ENCODE results near the gene TEX47.

TEX47 gene
- long read RNA-seq: 0 reads

DNA sequence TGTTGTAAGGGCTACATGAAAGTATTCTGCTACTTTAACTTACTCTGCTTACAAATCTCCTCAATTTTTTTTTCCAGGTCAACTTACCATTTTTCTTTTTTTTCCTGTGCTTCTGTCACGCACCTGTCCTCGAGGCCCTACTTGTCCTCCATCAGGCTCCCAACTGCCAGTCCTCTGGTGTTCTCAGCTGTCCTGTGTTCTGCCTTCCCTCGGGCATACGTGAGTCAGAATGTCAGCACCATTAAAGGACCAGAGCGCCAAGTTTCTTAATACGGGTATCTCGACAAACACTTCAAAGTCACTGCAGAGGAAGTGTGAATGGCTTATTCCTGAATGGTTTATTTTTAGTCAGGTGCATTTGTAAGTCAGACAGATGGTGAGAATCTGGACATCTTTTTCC, at the start of gene TEX47:
TSS of gene TEX47 (minus strand) at position 185 of the 400 bp plus-strand sequence. CDS start 795 bp downstream, outside the sequence.
- Histone ChIP-seq H3K4me3 (replicated peaks; ENCODE audit: insufficient read depth, low read length) (no peak within 1 kb of the TSS), H3K27me3 (ENCODE audit: insufficient read depth, poor library complexity, severe bottlenecking) (no peaks in the 10 kb centered on the region), H3K27ac (replicated peaks) (no peak within 1 kb of the TSS)
- no peak for TF ChIP-seq POLR2AphosphoS5 (IDR thresholded peaks at IDR 0.05; ENCODE audit: low read depth)
- TF ChIP-seq, protein P1, sequence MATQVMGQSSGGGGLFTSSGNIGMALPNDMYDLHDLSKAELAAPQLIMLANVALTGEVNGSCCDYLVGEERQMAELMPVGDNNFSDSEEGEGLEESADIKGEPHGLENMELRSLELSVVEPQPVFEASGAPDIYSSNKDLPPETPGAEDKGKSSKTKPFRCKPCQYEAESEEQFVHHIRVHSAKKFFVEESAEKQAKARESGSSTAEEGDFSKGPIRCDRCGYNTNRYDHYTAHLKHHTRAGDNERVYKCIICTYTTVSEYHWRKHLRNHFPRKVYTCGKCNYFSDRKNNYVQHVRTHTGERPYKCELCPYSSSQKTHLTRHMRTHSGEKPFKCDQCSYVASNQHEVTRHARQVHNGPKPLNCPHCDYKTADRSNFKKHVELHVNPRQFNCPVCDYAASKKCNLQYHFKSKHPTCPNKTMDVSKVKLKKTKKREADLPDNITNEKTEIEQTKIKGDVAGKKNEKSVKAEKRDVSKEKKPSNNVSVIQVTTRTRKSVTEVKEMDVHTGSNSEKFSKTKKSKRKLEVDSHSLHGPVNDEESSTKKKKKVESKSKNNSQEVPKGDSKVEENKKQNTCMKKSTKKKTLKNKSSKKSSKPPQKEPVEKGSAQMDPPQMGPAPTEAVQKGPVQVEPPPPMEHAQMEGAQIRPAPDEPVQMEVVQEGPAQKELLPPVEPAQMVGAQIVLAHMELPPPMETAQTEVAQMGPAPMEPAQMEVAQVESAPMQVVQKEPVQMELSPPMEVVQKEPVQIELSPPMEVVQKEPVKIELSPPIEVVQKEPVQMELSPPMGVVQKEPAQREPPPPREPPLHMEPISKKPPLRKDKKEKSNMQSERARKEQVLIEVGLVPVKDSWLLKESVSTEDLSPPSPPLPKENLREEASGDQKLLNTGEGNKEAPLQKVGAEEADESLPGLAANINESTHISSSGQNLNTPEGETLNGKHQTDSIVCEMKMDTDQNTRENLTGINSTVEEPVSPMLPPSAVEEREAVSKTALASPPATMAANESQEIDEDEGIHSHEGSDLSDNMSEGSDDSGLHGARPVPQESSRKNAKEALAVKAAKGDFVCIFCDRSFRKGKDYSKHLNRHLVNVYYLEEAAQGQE (IDR thresholded peaks at IDR 0.05; ENCODE audit: insufficient replicate concordance, low read depth): no peak
- TF ChIP-seq, protein P2, sequence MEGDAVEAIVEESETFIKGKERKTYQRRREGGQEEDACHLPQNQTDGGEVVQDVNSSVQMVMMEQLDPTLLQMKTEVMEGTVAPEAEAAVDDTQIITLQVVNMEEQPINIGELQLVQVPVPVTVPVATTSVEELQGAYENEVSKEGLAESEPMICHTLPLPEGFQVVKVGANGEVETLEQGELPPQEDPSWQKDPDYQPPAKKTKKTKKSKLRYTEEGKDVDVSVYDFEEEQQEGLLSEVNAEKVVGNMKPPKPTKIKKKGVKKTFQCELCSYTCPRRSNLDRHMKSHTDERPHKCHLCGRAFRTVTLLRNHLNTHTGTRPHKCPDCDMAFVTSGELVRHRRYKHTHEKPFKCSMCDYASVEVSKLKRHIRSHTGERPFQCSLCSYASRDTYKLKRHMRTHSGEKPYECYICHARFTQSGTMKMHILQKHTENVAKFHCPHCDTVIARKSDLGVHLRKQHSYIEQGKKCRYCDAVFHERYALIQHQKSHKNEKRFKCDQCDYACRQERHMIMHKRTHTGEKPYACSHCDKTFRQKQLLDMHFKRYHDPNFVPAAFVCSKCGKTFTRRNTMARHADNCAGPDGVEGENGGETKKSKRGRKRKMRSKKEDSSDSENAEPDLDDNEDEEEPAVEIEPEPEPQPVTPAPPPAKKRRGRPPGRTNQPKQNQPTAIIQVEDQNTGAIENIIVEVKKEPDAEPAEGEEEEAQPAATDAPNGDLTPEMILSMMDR (IDR thresholded peaks at IDR 0.05; ENCODE audit: insufficient read depth, low read length): no peak
- no peak for TF ChIP-seq GABPA (IDR thresholded peaks at IDR 0.05; ENCODE audit: low read depth)
- TF ChIP-seq SPI1 (IDR thresholded peaks at IDR 0.05; ENCODE audit: borderline replicate concordance, low read depth): no peak
- DNase-seq (ENCODE audit: low read depth in 1 of 2, low spot score in 1 of 2): no peak

DNA sequence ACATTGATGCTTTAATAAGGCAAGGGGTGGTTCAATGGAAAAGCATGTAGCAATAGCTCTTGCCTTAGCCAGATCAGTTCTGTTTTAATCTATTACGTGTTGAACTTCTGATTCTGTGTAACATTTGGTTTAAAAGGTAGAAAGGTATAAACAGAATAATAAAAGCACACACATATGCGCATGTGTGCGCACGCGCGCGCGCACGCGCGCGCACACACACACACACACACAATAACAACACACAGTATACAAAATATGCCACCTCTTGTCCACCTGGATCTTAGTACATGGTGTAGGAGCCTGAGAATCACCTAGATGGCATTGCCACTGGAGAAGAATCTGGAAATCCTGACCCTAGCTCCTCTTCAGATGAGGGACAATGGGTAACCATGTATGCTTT, 49.6 kb upstream of the TEX47 start:
- Histone ChIP-seq H3K4me3 (replicated peaks; ENCODE audit: insufficient read depth, low read length) (no peak overlapping the region), H3K27ac (replicated peaks) (no peak overlapping the region), H3K27me3 (ENCODE audit: insufficient read depth, poor library complexity, severe bottlenecking) (no peaks in the 10 kb centered on the region)
- DNase-seq (ENCODE audit: low read depth in 1 of 2, low spot score in 1 of 2): no peak
- TF ChIP-seq, protein P2 (IDR thresholded peaks at IDR 0.05; ENCODE audit: insufficient read depth, low read length): no peak
- TF ChIP-seq SPI1 (IDR thresholded peaks at IDR 0.05; ENCODE audit: borderline replicate concordance, low read depth) (no peak), POLR2AphosphoS5 (IDR thresholded peaks at IDR 0.05; ENCODE audit: low read depth) (no peak), GABPA (IDR thresholded peaks at IDR 0.05; ENCODE audit: low read depth) (no peak)
- TF ChIP-seq, protein P1 (IDR thresholded peaks at IDR 0.05; ENCODE audit: insufficient replicate concordance, low read depth): no peak

DNA sequence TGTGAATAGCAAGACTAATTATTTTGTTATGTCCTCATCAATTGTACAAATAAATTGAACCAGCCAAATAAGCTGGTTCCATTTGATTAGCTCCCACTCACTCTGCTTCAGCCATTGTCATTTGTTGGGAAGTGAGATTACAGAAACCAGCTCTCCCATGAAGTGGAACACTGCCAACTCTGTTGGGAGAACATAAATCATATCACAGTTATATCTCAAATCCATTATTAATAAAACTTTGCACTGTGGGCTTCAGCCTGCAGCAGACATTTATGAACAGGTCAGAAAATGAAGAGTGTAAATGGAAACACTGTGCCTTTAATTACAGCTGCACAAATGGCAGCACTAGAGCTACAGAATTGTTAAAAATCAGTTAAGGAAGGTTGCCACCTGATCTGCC, 46.7 kb upstream of the TEX47 start:
- TF ChIP-seq, protein P2 (IDR thresholded peaks at IDR 0.05; ENCODE audit: insufficient read depth, low read length): no peak
- TF ChIP-seq POLR2AphosphoS5 (IDR thresholded peaks at IDR 0.05; ENCODE audit: low read depth): no peak
- TF ChIP-seq SPI1 (IDR thresholded peaks at IDR 0.05; ENCODE audit: borderline replicate concordance, low read depth): no peak
- no peak for TF ChIP-seq GABPA (IDR thresholded peaks at IDR 0.05; ENCODE audit: low read depth)
- TF ChIP-seq, protein P1 (IDR thresholded peaks at IDR 0.05; ENCODE audit: insufficient replicate concordance, low read depth): no peak
- Histone ChIP-seq H3K27me3 (ENCODE audit: insufficient read depth, poor library complexity, severe bottlenecking) (no peaks in the 10 kb centered on the region), H3K27ac (replicated peaks) (no peak overlapping the region), H3K4me3 (replicated peaks; ENCODE audit: insufficient read depth, low read length) (no peak overlapping the region)
- no peak for DNase-seq (ENCODE audit: low read depth in 1 of 2, low spot score in 1 of 2)
